Mesothelial cell of epicardium (in vitro differentiated cells): ENCODE data around the gene RAD51B. TPM values are rescaled to one million over a fixed set of nuclear protein-coding genes. Genes with fewer than 3 reads are reported as not detected.

Experiments
- DNase-seq, 2 experiments: peaks; one replicate each; pipeline ENCODE4 v3.0.0; 2021; ENCODE audit warnings: low spot score in 2 of 2; ENCODE audit not compliant: unreplicated experiment in 2 of 2
- H3K27ac Mint-ChIP-seq: 2 replicates; pipeline ENCODE4 v1.8.0; 2021; ENCODE audit warnings: mixed read lengths
- H3K27me3 Mint-ChIP-seq: 2 replicates; pipeline ENCODE4 v1.8.0; 2021; ENCODE audit warnings: low read depth, mixed read lengths
- H3K36me3 Mint-ChIP-seq: 2 replicates; pipeline ENCODE4 v1.8.0; 2021; ENCODE audit warnings: mixed read lengths
- H3K4me1 Mint-ChIP-seq: 2 replicates; pipeline ENCODE4 v1.8.0; 2021; ENCODE audit warnings: mixed read lengths
- H3K4me3 Mint-ChIP-seq: 2 replicates; pipeline ENCODE4 v1.8.0; 2021; ENCODE audit warnings: mild to moderate bottlenecking, moderate library complexity, mixed read lengths
- H3K9me3 Mint-ChIP-seq: 2 replicates; pipeline ENCODE4 v1.8.0; 2021; ENCODE audit warnings: mixed read lengths
- CTCF ChIP-seq: fragments of 200-600 bp; sonication (generic); IDR thresholded peaks from one replicate; pipeline ENCODE4 v1.5.0; 2021; ENCODE audit warnings: antibody characterized with exemption; ENCODE audit not compliant: unreplicated experiment
- total RNA-seq: library from RNA; stranded (reverse); gene quantifications from 3 replicates; pipeline ENCODE4 v1.2.1, GENCODE V29; 2021

The RAD51B gene
- total RNA-seq, 1 donor from 2014 or later = 34.7 TPM

DNA sequence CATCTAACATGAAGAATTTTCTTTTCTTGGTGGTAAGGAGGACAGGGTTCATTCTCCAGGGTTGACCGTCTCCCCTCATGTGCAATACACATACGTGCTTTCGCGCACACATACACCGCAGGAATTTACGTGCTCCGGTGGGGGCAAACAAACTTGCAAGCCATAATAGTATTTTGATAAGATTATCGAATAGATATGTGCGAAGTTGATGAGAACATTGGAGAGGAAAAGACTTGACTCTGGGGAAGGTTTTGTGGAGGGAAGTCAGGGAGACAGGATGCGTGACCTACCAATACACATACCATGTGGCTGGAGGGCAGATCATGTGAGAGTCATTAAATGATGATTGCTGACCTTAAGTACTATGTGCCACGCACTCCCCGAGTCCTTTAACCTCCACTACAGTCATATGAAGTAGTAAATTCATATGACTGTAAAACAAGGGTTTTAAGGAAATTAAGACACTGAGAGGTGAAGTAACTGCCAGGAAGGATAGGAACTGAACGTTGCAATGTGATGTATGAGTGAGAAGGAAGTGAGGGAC is 921 bp downstream of the RAD51B start:
- H3K27ac Mint-ChIP-seq = peak overlapping the region; percentile 95
- H3K27me3 Mint-ChIP-seq = no peaks in the 10 kb centered on the region
- no peaks in the 10 kb centered on the region for H3K9me3 Mint-ChIP-seq
- no peaks in the 10 kb centered on the region for H3K36me3 Mint-ChIP-seq
- TF ChIP-seq CTCF = no peak
- H3K4me3 Mint-ChIP-seq = peak overlapping the region; percentile 99
- DNase-seq = no peak
- H3K4me1 Mint-ChIP-seq = peaks cover 20% of the 10 kb centered on the region

- DNase-seq = no peak
- Mint-ChIP-seq H3K36me3 (peaks cover 3% of the 10 kb centered on the region), H3K9me3 (no peaks in the 10 kb centered on the region), H3K27ac (no peak overlapping the region), H3K4me3 (peak overlapping the region; percentile 99), H3K27me3 (no peaks in the 10 kb centered on the region), H3K4me1 (peaks cover 16% of the 10 kb centered on the region)
- no peak for TF ChIP-seq CTCF
These were observed 1.5 kb downstream of the RAD51B start for GRCh38 chr14:67821121-67821520.

GRCh38 chr14:67831113-67831512 is 11.5 kb downstream of the RAD51B start:
- DNase-seq = no peak
- H3K4me1 Mint-ChIP-seq = no peaks in the 10 kb centered on the region
- no peak overlapping the region for H3K4me3 Mint-ChIP-seq
- H3K27ac Mint-ChIP-seq = no peak overlapping the region
- H3K36me3 Mint-ChIP-seq = peaks cover 28% of the 10 kb centered on the region
- no peaks in the 10 kb centered on the region for H3K27me3 Mint-ChIP-seq
- peaks cover 10% of the 10 kb centered on the region for H3K9me3 Mint-ChIP-seq
- no peak for TF ChIP-seq CTCF

DNA sequence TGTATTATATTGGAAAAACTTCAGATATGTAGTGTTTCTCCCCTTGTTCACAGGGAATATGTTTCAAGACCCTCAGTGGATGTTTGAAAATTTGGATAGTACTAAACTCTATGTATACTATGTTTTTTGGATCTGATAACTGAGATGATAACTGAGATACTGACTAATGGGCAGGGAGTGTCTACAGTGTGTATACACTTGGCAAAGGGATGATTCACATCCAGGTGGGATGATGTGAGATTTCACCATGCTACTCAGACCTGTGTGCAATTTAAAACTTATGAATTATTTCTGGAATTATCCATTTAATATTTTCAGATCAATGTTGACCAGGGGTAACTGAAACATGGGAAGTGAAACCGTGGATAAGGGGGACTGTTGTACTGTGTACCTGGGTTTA is 13.8 kb downstream of the RAD51B start:
- DNase-seq = no peak
- Mint-ChIP-seq H3K36me3 (peaks cover 12% of the 10 kb centered on the region), H3K27me3 (no peaks in the 10 kb centered on the region), H3K27ac (no peak overlapping the region), H3K9me3 (peaks cover 4% of the 10 kb centered on the region), H3K4me3 (no peak overlapping the region), H3K4me1 (peaks cover 2% of the 10 kb centered on the region)
- TF ChIP-seq CTCF = no peak

- H3K36me3 Mint-ChIP-seq = peaks cover 14% of the 10 kb centered on the region
- no peak overlapping the region for H3K27ac Mint-ChIP-seq
- no peak overlapping the region for H3K4me3 Mint-ChIP-seq
- peaks cover 2% of the 10 kb centered on the region for H3K4me1 Mint-ChIP-seq
- H3K9me3 Mint-ChIP-seq = peaks cover 4% of the 10 kb centered on the region
- no peak for DNase-seq
- H3K27me3 Mint-ChIP-seq = no peaks in the 10 kb centered on the region
- TF ChIP-seq CTCF = no peak
These were observed 16.0 kb downstream of the RAD51B start for GRCh38 chr14:67835596-67835995.
